Mesenchymal stem cell (in vitro differentiated cells and primary cell): ENCODE data around the gene CNNM2.

Source experiments
- DNase-seq: peaks from one replicate; pipeline ENCODE4 v3.0.0-alpha.2; 2013
- H2AFZ ChIP-seq: one replicate; pipeline ENCODE4 v1.6.1; 2013; ENCODE audit warnings: low read depth, mild to moderate bottlenecking, control low read depth, inconsistent platforms, low read length, moderate library complexity
- H2AK5ac ChIP-seq: 2 replicates; pipeline ENCODE4 v1.6.1; 2013; ENCODE audit warnings: low read length, moderate library complexity, mild to moderate bottlenecking, inconsistent platforms; ENCODE audit not compliant: severe bottlenecking
- H2BK120ac ChIP-seq: one replicate; pipeline ENCODE4 v1.6.1; 2013; ENCODE audit warnings: low read depth, mild to moderate bottlenecking, inconsistent platforms, low read length, moderate library complexity
- H2BK12ac ChIP-seq, 2 experiments: one replicate each; pipeline ENCODE4 v1.6.1; 2013; ENCODE audit warnings: inconsistent platforms in 2 of 2, low read length in 2 of 2, mild to moderate bottlenecking in 2 of 2, moderate library complexity in 2 of 2, control low read depth in 1 of 2
- H2BK15ac ChIP-seq: one replicate; pipeline ENCODE4 v1.6.1; 2013; ENCODE audit warnings: mild to moderate bottlenecking, low read depth, inconsistent platforms; ENCODE audit not compliant: poor library complexity, severe bottlenecking
- H2BK5ac ChIP-seq: 2 replicates; pipeline ENCODE4 v1.6.1; 2013; ENCODE audit warnings: low read depth, mild to moderate bottlenecking, low read length, control low read depth, inconsistent platforms; ENCODE audit not compliant: poor library complexity, severe bottlenecking
- H3K14ac ChIP-seq, 2 experiments: one replicate each; pipeline ENCODE4 v1.6.1; 2013; ENCODE audit warnings: inconsistent platforms in 2 of 2, low read length in 2 of 2, control low read depth in 1 of 2, mild to moderate bottlenecking in 1 of 2, moderate library complexity in 1 of 2
- H3K18ac ChIP-seq, 2 experiments: one replicate each; pipeline ENCODE4 v1.6.1; 2013; ENCODE audit warnings: inconsistent platforms in 2 of 2, low read length in 2 of 2, control low read depth in 1 of 2, low read depth in 1 of 2, mild to moderate bottlenecking in 1 of 2
- H3K23ac ChIP-seq, 2 experiments: one replicate each; pipeline ENCODE4 v1.6.1; 2013; ENCODE audit warnings: inconsistent platforms in 2 of 2, low read length in 2 of 2, mild to moderate bottlenecking in 2 of 2, moderate library complexity in 2 of 2, control low read depth in 1 of 2
- H3K27ac ChIP-seq: 2 replicates; pipeline ENCODE4 v1.5.1; 2013; ENCODE audit warnings: mild to moderate bottlenecking, moderate library complexity, low read length, control low read depth, inconsistent platforms; ENCODE audit not compliant: poor library complexity, severe bottlenecking
- H3K27me3 ChIP-seq, 2 experiments: 2 replicates each; pipeline versions ENCODE4 v1.6.1 to v1.7.0; 2013; ENCODE audit warnings: low read length in 2 of 2, mild to moderate bottlenecking in 2 of 2, moderate library complexity in 2 of 2, control low read depth in 1 of 2, inconsistent platforms in 1 of 2; ENCODE audit not compliant: control insufficient read depth in 1 of 2, insufficient read depth in 1 of 2
- H3K36me3 ChIP-seq, 2 experiments: 2 replicates each; pipeline versions ENCODE4 v1.6.1 to v1.7.0; 2013; ENCODE audit warnings: low read length in 2 of 2, control low read depth in 1 of 2, inconsistent platforms in 1 of 2, low read depth in 1 of 2, mild to moderate bottlenecking in 1 of 2; ENCODE audit not compliant: insufficient read depth in 2 of 2, control insufficient read depth in 1 of 2
- H3K4ac ChIP-seq, 2 experiments: one replicate each; pipeline ENCODE4 v1.6.1; 2013; ENCODE audit warnings: inconsistent platforms in 2 of 2, low read length in 2 of 2, mild to moderate bottlenecking in 2 of 2, moderate library complexity in 2 of 2, control low read depth in 1 of 2, low read depth in 1 of 2
- H3K4me1 ChIP-seq: 2 replicates; pipeline ENCODE4 v1.6.1; 2013; ENCODE audit warnings: low read depth, low read length, control low read depth; ENCODE audit not compliant: control insufficient read depth, insufficient read depth
- H3K4me2 ChIP-seq: 2 replicates; pipeline ENCODE4 v1.6.1; 2013; ENCODE audit warnings: low read length, mild to moderate bottlenecking, inconsistent platforms; ENCODE audit not compliant: poor library complexity, severe bottlenecking
- H3K4me3 ChIP-seq, 2 experiments: 2 replicates each; pipeline versions ENCODE4 v1.5.1 to v1.7.0; 2013; ENCODE audit warnings: low read length in 2 of 2, mild to moderate bottlenecking in 2 of 2, control low read depth in 1 of 2, low read depth in 1 of 2; ENCODE audit not compliant: insufficient read depth in 1 of 2
- H3K79me1 ChIP-seq: replicated peaks from 2 replicates; pipeline ENCODE4 v1.6.1; 2013; ENCODE audit warnings: mild to moderate bottlenecking, control low read depth, low read length, inconsistent platforms; ENCODE audit not compliant: poor library complexity, severe bottlenecking
- H3K9ac ChIP-seq: 2 replicates; pipeline ENCODE4 v1.7.0; 2013; ENCODE audit warnings: mild to moderate bottlenecking, low read length, moderate library complexity
- H3K9me3 ChIP-seq: 2 replicates; pipeline ENCODE4 v1.7.0; 2013; ENCODE audit warnings: mild to moderate bottlenecking, low read length; ENCODE audit not compliant: control insufficient read depth
- H4K8ac ChIP-seq: one replicate; pipeline ENCODE4 v1.6.1; 2013; ENCODE audit warnings: inconsistent platforms, mild to moderate bottlenecking, low read length, moderate library complexity
- H4K91ac ChIP-seq: one replicate; pipeline ENCODE4 v1.6.1; 2013; ENCODE audit warnings: mild to moderate bottlenecking, low read length, inconsistent platforms
- WGBS: methylation state at CpG from one replicate; pipeline ENCODE4 v1.1.7; 2013; ENCODE audit warnings: mixed read lengths; 5-methylcytosine and 5-hydroxymethylcytosine counted together

Gene CNNM2

GRCh38 chr10:103019425-103019824 lies 101.3 kb downstream of the CNNM2 start:
- H4K8ac ChIP-seq: no peak overlapping the region
- DNase-seq: no peak
- no peak overlapping the region for H3K9ac ChIP-seq
- no peaks in the 10 kb centered on the region for H3K79me1 ChIP-seq
- no peaks in the 10 kb centered on the region for H3K4me1 ChIP-seq
- no peak overlapping the region for H3K4me3 ChIP-seq
- no peaks in the 10 kb centered on the region for H3K27me3 ChIP-seq
- H2BK5ac ChIP-seq: no peak overlapping the region
- no peaks in the 10 kb centered on the region for H3K9me3 ChIP-seq
- WGBS: 88% methylated on average over 1 of the region's 3 CpGs
- no peak overlapping the region for H2BK12ac ChIP-seq
- no peak overlapping the region for H2AFZ ChIP-seq
- no peak overlapping the region for H2BK15ac ChIP-seq
- H3K4me2 ChIP-seq: no peak overlapping the region
- H2BK120ac ChIP-seq: no peak overlapping the region
- no peak overlapping the region for H2AK5ac ChIP-seq
- no peak overlapping the region for H4K91ac ChIP-seq
- no peak overlapping the region for H3K18ac ChIP-seq
- H3K4ac ChIP-seq: no peak overlapping the region
- no peak overlapping the region for H3K14ac ChIP-seq
- no peak overlapping the region for H3K23ac ChIP-seq
- H3K36me3 ChIP-seq: no peaks in the 10 kb centered on the region
- no peak overlapping the region for H3K27ac ChIP-seq

DNA sequence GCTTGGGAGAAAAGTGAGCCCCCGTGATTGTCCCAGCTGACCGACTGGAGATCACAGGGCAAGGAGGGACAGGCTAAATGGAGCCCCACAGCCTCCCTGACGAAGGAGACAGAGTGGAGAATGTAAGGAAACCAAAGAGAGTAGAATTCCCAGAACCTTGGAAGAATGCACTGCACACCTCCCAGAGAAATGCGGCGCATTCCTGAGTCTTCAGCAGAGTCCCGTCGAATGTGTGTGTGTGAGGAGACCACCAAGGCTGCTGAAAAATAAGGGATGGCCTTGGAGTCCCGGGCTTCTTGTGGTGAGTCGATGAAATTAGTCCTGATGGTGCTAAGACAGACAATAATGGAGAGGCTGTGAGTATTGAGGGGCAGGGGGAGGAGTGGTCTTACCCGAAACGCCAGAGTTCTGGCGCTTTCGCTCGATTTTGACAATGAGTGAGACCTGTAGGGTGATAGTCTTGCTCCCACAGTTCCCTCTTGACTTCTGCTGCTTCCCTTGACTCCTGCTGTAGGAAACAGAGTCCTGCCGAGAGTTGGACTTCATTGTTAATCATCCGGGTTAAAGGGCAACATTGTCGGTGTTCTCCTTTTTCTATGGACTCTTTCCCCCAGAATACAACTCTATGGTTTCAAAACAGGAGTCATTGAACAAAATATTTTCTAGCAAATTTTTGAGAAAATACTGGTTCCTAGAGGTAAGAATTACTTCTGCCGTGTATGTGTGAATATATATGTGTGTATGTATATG lies 103.2 kb downstream of the CNNM2 start:
- Histone ChIP-seq H3K4me2 (no peak overlapping the region), H3K79me1 (no peaks in the 10 kb centered on the region), H3K18ac (no peak overlapping the region), H4K8ac (no peak overlapping the region), H3K36me3 (no peaks in the 10 kb centered on the region), H2AK5ac (no peak overlapping the region), H3K27me3 (no peaks in the 10 kb centered on the region), H4K91ac (no peak overlapping the region), H3K4me3 (no peak overlapping the region), H3K14ac (no peak overlapping the region), H3K27ac (no peak overlapping the region), H3K4me1 (no peaks in the 10 kb centered on the region), H2BK15ac (no peak overlapping the region), H2BK12ac (no peak overlapping the region), H3K23ac (no peak overlapping the region), H3K4ac (no peak overlapping the region), H3K9ac (no peak overlapping the region), H2AFZ (no peak overlapping the region), H2BK5ac (no peak overlapping the region), H2BK120ac (no peak overlapping the region), H3K9me3 (no peaks in the 10 kb centered on the region)
- peak; percentile 14 for DNase-seq
- WGBS: 83% methylated on average over 17 of the region's 18 CpGs

DNA sequence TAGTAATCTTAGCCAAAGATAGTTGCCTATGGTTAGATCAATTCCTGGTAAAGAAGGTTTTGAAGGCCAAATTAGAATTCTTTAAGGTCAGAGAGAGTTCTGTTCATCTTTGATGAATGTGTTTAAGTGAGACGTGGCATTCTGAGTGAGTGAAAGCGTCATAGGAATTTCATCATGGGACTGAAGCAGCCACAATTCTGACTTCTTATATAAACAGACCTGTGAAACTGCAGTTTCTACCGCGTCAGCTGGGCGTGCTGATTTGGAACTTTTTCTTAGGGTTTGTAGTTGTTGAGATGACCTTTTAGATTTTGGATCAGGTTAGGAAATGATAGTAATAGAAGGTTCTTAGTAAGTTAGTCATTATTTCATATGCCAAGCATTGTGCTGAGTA lies 103.8 kb downstream of the CNNM2 start:
- H3K9me3 ChIP-seq: no peaks in the 10 kb centered on the region
- H3K23ac ChIP-seq: no peak overlapping the region
- 24% methylated on average over 5 of the region's 5 CpGs for WGBS
- no peaks in the 10 kb centered on the region for H3K4me1 ChIP-seq
- no peaks in the 10 kb centered on the region for H3K79me1 ChIP-seq
- no peak overlapping the region for H3K9ac ChIP-seq
- H2BK5ac ChIP-seq: no peak overlapping the region
- no peaks in the 10 kb centered on the region for H3K36me3 ChIP-seq
- no peak overlapping the region for H2BK12ac ChIP-seq
- H4K8ac ChIP-seq: no peak overlapping the region
- no peak overlapping the region for H3K14ac ChIP-seq
- no peak overlapping the region for H2BK120ac ChIP-seq
- no peaks in the 10 kb centered on the region for H3K27me3 ChIP-seq
- H4K91ac ChIP-seq: no peak overlapping the region
- H2AFZ ChIP-seq: no peak overlapping the region
- H3K18ac ChIP-seq: no peak overlapping the region
- no peak overlapping the region for H2AK5ac ChIP-seq
- H3K4ac ChIP-seq: no peak overlapping the region
- no peak overlapping the region for H3K4me2 ChIP-seq
- H2BK15ac ChIP-seq: no peak overlapping the region
- H3K4me3 ChIP-seq: no peak overlapping the region
- peak; percentile 91 for DNase-seq
- no peak overlapping the region for H3K27ac ChIP-seq

GRCh38 chr10:103025696-103026095 lies 107.6 kb downstream of the CNNM2 start:
- no peak overlapping the region for H2BK5ac ChIP-seq
- H3K36me3 ChIP-seq: no peaks in the 10 kb centered on the region
- no peak overlapping the region for H2BK120ac ChIP-seq
- H3K18ac ChIP-seq: no peak overlapping the region
- H3K4me1 ChIP-seq: no peaks in the 10 kb centered on the region
- no peak overlapping the region for H3K14ac ChIP-seq
- no peak overlapping the region for H3K23ac ChIP-seq
- no peaks in the 10 kb centered on the region for H3K9me3 ChIP-seq
- no peak overlapping the region for H3K4me3 ChIP-seq
- no peaks in the 10 kb centered on the region for H3K79me1 ChIP-seq
- H3K27ac ChIP-seq: no peak overlapping the region
- no peak overlapping the region for H2AK5ac ChIP-seq
- H3K4ac ChIP-seq: no peak overlapping the region
- no peak overlapping the region for H3K9ac ChIP-seq
- no peak for DNase-seq
- no peaks in the 10 kb centered on the region for H3K27me3 ChIP-seq
- no peak overlapping the region for H2BK12ac ChIP-seq
- 100% methylated on average over 2 of the region's 2 CpGs for WGBS
- no peak overlapping the region for H4K91ac ChIP-seq
- H2BK15ac ChIP-seq: no peak overlapping the region
- no peak overlapping the region for H3K4me2 ChIP-seq
- H4K8ac ChIP-seq: no peak overlapping the region
- no peak overlapping the region for H2AFZ ChIP-seq
